H1 (cell line): ENCODE measurements around the gene KLHL30. TPM values are rescaled to one million over a fixed set of nuclear protein-coding genes. Genes with fewer than 3 reads are reported as not detected.

ENCODE experiments used
- CTCF ChIA-PET: fragments of 300-600 bp; sonication (Branson Sonifier 250); formaldehyde crosslinking; loops from one replicate; lab custom pipeline; 2021; ENCODE audit not compliant: partially characterized antibody; lab: Charles Lee
- POLR2A ChIA-PET: fragments of 300-600 bp; sonication (Branson Sonifier 250); formaldehyde crosslinking; loops from one replicate; lab custom pipeline; 2021; ENCODE audit warnings: inconsistent platforms; ENCODE audit not compliant: partially characterized antibody; lab: Charles Lee
- DNase-seq, 2 experiments: peaks; one replicate each; pipeline versions ENCODE4 v3.0.0 to v3.0.0-alpha.2; 2010 to 2022; ENCODE audit warnings: low spot score in 2 of 2, low read depth in 1 of 2, mixed read lengths in 1 of 2
- FAIRE-seq: peaks from 2 replicates; lab custom pipeline; 2011; peaks lifted over from hg19 to GRCh38; lab: Jason Lieb, UNC
- H2AFZ ChIP-seq: 2 replicates; pipeline ENCODE4 v1.8.1; 2012; ENCODE audit warnings: low read length, inconsistent platforms
- H2AK5ac ChIP-seq: 2 replicates; pipeline ENCODE4 v1.6.1; 2013; ENCODE audit warnings: low read depth, low read length
- H2BK120ac ChIP-seq: replicated peaks from 2 replicates; pipeline ENCODE3; 2013; ENCODE audit warnings: low read depth, low read length, inconsistent platforms
- H2BK12ac ChIP-seq: 2 replicates; pipeline ENCODE4 v1.6.1; 2013; ENCODE audit warnings: low read depth, low read length
- H2BK15ac ChIP-seq: 2 replicates; pipeline ENCODE4 v1.6.1; 2013; ENCODE audit warnings: low read length
- H2BK20ac ChIP-seq: 2 replicates; pipeline ENCODE4 v1.6.1; 2013; ENCODE audit warnings: low read length
- H2BK5ac ChIP-seq: 2 replicates; pipeline ENCODE4 v1.6.1; 2013; ENCODE audit warnings: low read depth, low read length
- H3K14ac ChIP-seq: 2 replicates; pipeline ENCODE4 v1.6.1; 2013; ENCODE audit warnings: inconsistent platforms; ENCODE audit not compliant: insufficient read length
- H3K18ac ChIP-seq: 2 replicates; pipeline ENCODE4 v1.6.1; 2013; ENCODE audit warnings: low read length; ENCODE audit errors: extremely low read depth
- H3K23ac ChIP-seq: 2 replicates; pipeline ENCODE4 v1.6.1; 2013; ENCODE audit warnings: inconsistent platforms; ENCODE audit not compliant: insufficient read length
- H3K23me2 ChIP-seq: 2 replicates; pipeline ENCODE4 v1.6.1; 2013; ENCODE audit warnings: low read depth, low read length
- H3K27ac ChIP-seq: 2 replicates; pipeline ENCODE4 v1.6.1; 2011; ENCODE audit warnings: low read depth, low read length, inconsistent platforms
- H3K27me3 ChIP-seq, 4 experiments: replicated peaks in 1 of 4; 1 replicate in 1 of 4; 2 replicates in 3 of 4; pipeline versions ENCODE4 v1.6.1 to v1.8.1; 2011 to 2013; ENCODE audit warnings: low read length in 3 of 4, mild to moderate bottlenecking in 3 of 4, inconsistent platforms in 2 of 4, mixed read lengths in 2 of 4, moderate library complexity in 1 of 4; ENCODE audit not compliant: control insufficient read depth in 3 of 4, insufficient read depth in 3 of 4; ENCODE audit errors: extremely low read depth in 1 of 4
- H3K36me3 ChIP-seq, 4 experiments: 2 replicates each; pipeline versions ENCODE4 v1.6.1 to v1.8.1; 2011 to 2013; ENCODE audit warnings: mild to moderate bottlenecking in 4 of 4, low read length in 3 of 4, moderate library complexity in 2 of 4, control low read depth in 1 of 4, inconsistent platforms in 1 of 4; ENCODE audit not compliant: insufficient read depth in 4 of 4, control insufficient read depth in 2 of 4
- H3K4ac ChIP-seq: replicated peaks from 2 replicates; pipeline ENCODE3; 2013; ENCODE audit warnings: low read length, low read depth, mixed read lengths, inconsistent platforms; ENCODE audit not compliant: insufficient read length
- H3K4me1 ChIP-seq, 4 experiments: replicated peaks in 1 of 4; 1 replicate in 1 of 4; 2 replicates in 3 of 4; pipeline versions ENCODE4 v1.6.1 to v1.8.1; 2011 to 2013; ENCODE audit warnings: low read length in 3 of 4, inconsistent platforms in 2 of 4, mixed read lengths in 1 of 4; ENCODE audit not compliant: insufficient read depth in 4 of 4, control insufficient read depth in 3 of 4
- H3K4me2 ChIP-seq, 2 experiments: 2 replicates each; pipeline versions ENCODE4 v1.6.1 to v1.8.1; 2011 to 2013; ENCODE audit warnings: low read depth in 2 of 2, low read length in 2 of 2, control low read depth in 1 of 2, inconsistent platforms in 1 of 2, mild to moderate bottlenecking in 1 of 2; ENCODE audit not compliant: insufficient read depth in 1 of 2
- H3K4me3 ChIP-seq, 4 experiments: fragments of 200-600, 300-600 bp in 1 of 4; sonication (generic), shearing (Covaris generic), sonication (Bioruptor Twin) in 1 of 4; 2 replicates each; pipeline versions ENCODE4 v1.5.1 to v1.8.1; 2011 to 2016; ENCODE audit warnings: low read length in 4 of 4, low read depth in 3 of 4, control low read depth in 2 of 4, inconsistent platforms in 2 of 4, mild to moderate bottlenecking in 2 of 4, mixed read lengths in 1 of 4, moderate library complexity in 1 of 4; ENCODE audit not compliant: insufficient read depth in 2 of 4; ENCODE audit errors: extremely low read depth in 1 of 4
- H3K56ac ChIP-seq: replicated peaks from 2 replicates; pipeline ENCODE3; 2013; ENCODE audit warnings: low read depth, mild to moderate bottlenecking, mixed read lengths, low read length, inconsistent platforms; ENCODE audit not compliant: insufficient read length
- H3K79me1 ChIP-seq: 2 replicates; pipeline ENCODE4 v1.6.1; 2013; ENCODE audit warnings: low read depth, low read length, control low read depth
- H3K79me2 ChIP-seq, 2 experiments: 2 replicates each; pipeline versions ENCODE4 v1.6.1 to v1.8.1; 2012 to 2013; ENCODE audit warnings: low read length in 2 of 2, mild to moderate bottlenecking in 2 of 2, inconsistent platforms in 1 of 2; ENCODE audit not compliant: insufficient read depth in 2 of 2, control insufficient read depth in 1 of 2
- H3K9ac ChIP-seq, 4 experiments: replicated peaks in 1 of 4; 1 replicate in 1 of 4; 2 replicates in 3 of 4; pipeline versions ENCODE4 v1.6.1 to v1.8.1; 2011 to 2013; ENCODE audit warnings: low read depth in 3 of 4, low read length in 3 of 4, control low read depth in 2 of 4, mild to moderate bottlenecking in 2 of 4, moderate library complexity in 2 of 4, inconsistent platforms in 1 of 4; ENCODE audit errors: extremely low read depth in 1 of 4
- H3K9me3 ChIP-seq, 2 experiments: 2 replicates each; pipeline versions ENCODE4 v1.6.1 to v1.8.1; 2012 to 2013; ENCODE audit warnings: mild to moderate bottlenecking in 2 of 2, moderate library complexity in 2 of 2, control low read depth in 1 of 2, inconsistent platforms in 1 of 2, low read depth in 1 of 2, low read length in 1 of 2, mixed read lengths in 1 of 2; ENCODE audit not compliant: insufficient read depth in 2 of 2
- H4K20me1 ChIP-seq, 2 experiments: replicated peaks in 1 of 2; 2 replicates each; pipeline versions ENCODE3 to v1.8.1; 2011 to 2013; ENCODE audit warnings: inconsistent platforms in 2 of 2, low read length in 2 of 2, mild to moderate bottlenecking in 1 of 2; ENCODE audit not compliant: insufficient read depth in 2 of 2, control insufficient read depth in 1 of 2
- H4K5ac ChIP-seq: 2 replicates; pipeline ENCODE4 v1.6.1; 2013; ENCODE audit warnings: low read length, low read depth, mixed read lengths, inconsistent platforms; ENCODE audit not compliant: insufficient read length
- H4K8ac ChIP-seq: 2 replicates; pipeline ENCODE4 v1.8.0; 2013; ENCODE audit warnings: mild to moderate bottlenecking, moderate library complexity, low read length, inconsistent platforms; ENCODE audit not compliant: insufficient read depth; ENCODE audit errors: extremely low read depth
- H4K91ac ChIP-seq: replicated peaks from 2 replicates; pipeline ENCODE3; 2013; ENCODE audit warnings: low read length, mixed read lengths, inconsistent platforms; ENCODE audit not compliant: insufficient read length
- GABPA ChIP-seq: IDR thresholded peaks from 2 replicates; pipeline ENCODE4 v1.6.1; 2011; ENCODE audit warnings: mild to moderate bottlenecking, low read length, moderate library complexity, borderline replicate concordance; ENCODE audit not compliant: insufficient read depth
- HDAC2 ChIP-seq, 2 experiments: fragments of 300-600 bp in 1 of 2; sonication (generic) in 1 of 2; IDR thresholded peaks; 2 replicates each; pipeline ENCODE4 v1.6.1; 2011 to 2012; ENCODE audit warnings: low read depth in 2 of 2, low read length in 2 of 2, mild to moderate bottlenecking in 2 of 2, moderate library complexity in 2 of 2, borderline replicate concordance in 1 of 2, inconsistent platforms in 1 of 2
- HDAC6 ChIP-seq: IDR thresholded peaks from one replicate; pipeline ENCODE4 v1.7.1; 2012; ENCODE audit warnings: low read depth, mild to moderate bottlenecking, inconsistent platforms, low read length, moderate library complexity
- JUND ChIP-seq: IDR thresholded peaks from 2 replicates; pipeline ENCODE4 v1.6.1; 2011; ENCODE audit warnings: mild to moderate bottlenecking, improper control_type of control experiment, low read length
- KDM4A ChIP-seq: IDR thresholded peaks from one replicate; pipeline ENCODE4 v1.7.1; 2012; ENCODE audit warnings: low read depth, mild to moderate bottlenecking, moderate library complexity, low read length, inconsistent platforms; ENCODE audit not compliant: severe bottlenecking
- SP4 ChIP-seq: IDR thresholded peaks from 2 replicates; pipeline ENCODE4 v1.6.1; 2012; ENCODE audit warnings: low read length, inconsistent platforms
- WGBS, 2 experiments: shearing (Covaris generic) in 1 of 2; methylation state at CpG; one replicate each; pipeline versions ENCODE4 v1.1.6 to v1.1.7; 2013 to 2015; ENCODE audit warnings: low lambda C conversion rate in 2 of 2, mixed read lengths in 2 of 2, inconsistent platforms in 1 of 2, low coverage in 1 of 2, missing lambda C conversion rate in 1 of 2; ENCODE audit not compliant: insufficient replicate concordance in 2 of 2, insufficient coverage in 1 of 2, insufficient read length in 1 of 2; ENCODE audit errors: extremely low coverage in 1 of 2, missing lambda C conversion rate in 1 of 2; 5-methylcytosine and 5-hydroxymethylcytosine counted together
- polyA plus RNA-seq, 7 experiments: library from polyadenylated mRNA; depleted of rRNA in 3 of 7; stranded (reverse) in 5 of 7; unstranded in 2 of 7; fragments of >200 nt in 5 of 7; fragments of 200-250 nt in 2 of 7; gene quantifications; 1 replicate in 5 of 7; 2 replicates in 1 of 7; 4 replicates in 1 of 7; pipeline versions ENCODE4 v1.2.1 to v1.2.3, GENCODE V29; 2011 to 2013; ENCODE audit warnings: missing spikeins in 2 of 7, mixed read lengths in 2 of 7
- total RNA-seq: library from RNA; stranded (reverse); fragmentation: NEBNext Ultra II Directional; extraction: Animal tissue kit (Norgen Biotek cat#: 25700); gene quantifications from 2 replicates; pipeline ENCODE4 v1.2.1, GENCODE V29; 2021
- TF ChIP-seq, protein P1 (sequence below), 3 experiments: IDR thresholded peaks; 1 replicate in 2 of 3; 2 replicates in 1 of 3; pipeline versions ENCODE4 v1.5.1 to v1.6.1; 2011; ENCODE audit warnings: low read length in 3 of 3, mild to moderate bottlenecking in 3 of 3, inconsistent platforms in 2 of 3, low read depth in 1 of 3, moderate library complexity in 1 of 3; ENCODE audit not compliant: insufficient read depth in 1 of 3; ENCODE audit errors: control extremely low read depth in 1 of 3

KLHL30 gene
- total and polyA plus RNA-seq, 2 of the 8 experiments (the other 6 are each of a cell fraction or from before 2014, with no cell fraction given), result not detected

DNA sequence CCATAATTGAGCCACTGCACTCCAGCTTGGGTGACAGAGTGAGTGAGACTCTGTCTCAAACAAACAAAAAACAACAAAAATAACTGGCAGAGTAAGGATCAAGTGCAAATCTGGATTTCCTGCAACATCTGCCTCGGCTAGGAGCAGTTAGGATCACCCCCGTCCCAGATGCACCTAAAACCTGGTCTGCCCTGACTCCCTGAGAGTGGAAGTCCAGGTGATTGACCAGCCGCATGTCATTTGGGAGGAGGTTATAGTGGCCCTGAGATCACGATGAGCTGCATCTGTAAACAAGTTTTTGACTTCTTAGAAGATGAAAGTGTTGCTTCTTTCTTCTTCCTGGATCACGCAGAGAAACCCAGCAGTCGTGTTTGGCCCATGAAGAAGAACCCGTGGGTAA, 43.3 kb upstream of the KLHL30 start:
- Histone ChIP-seq H3K4me1 (peaks cover 0 to 18% (median 12%) of the 10 kb centered on the region in 4 experiments; a peak in 6 of 7 replicates), H3K4me3 (no peak overlapping the region), H3K36me3 (peaks cover 0 to 23% (median 8%) of the 10 kb centered on the region in 4 experiments; a peak in 5 of 8 replicates), H3K9me3 (no peaks in the 10 kb centered on the region), H3K9ac (0 out of 7 replicates have a peak overlapping the region, but pooled peaks of 1 of the 4 experiments have one; percentile 8), H2BK12ac (no peak overlapping the region), H3K56ac (no peak overlapping the region), H3K23me2 (no peaks in the 10 kb centered on the region), H4K5ac (no peak overlapping the region), H4K8ac (no peak overlapping the region), H2AFZ (no peak overlapping the region), H2BK15ac (no peak overlapping the region), H2AK5ac (no peak overlapping the region), H4K20me1 (peaks cover 2 to 4% of the 10 kb centered on the region in 2 experiments)
- FAIRE-seq, result no peak
- POLR2A ChIA-PET, result interaction anchor here (1.3 to 2.0 kb wide), 3 partner anchors 18 to 36 kb away, joined by 3 to 7 read pairs (median 5); no protein-coding TSS in a partner anchor
- 93% methylated on average over 7 of the region's 7 CpGs; no CpG with 5 or more reads in 1 of the 2 experiments for WGBS, 2 experiments
- TF ChIP-seq GABPA (no peak), SP4 (no peak), HDAC6 (no peak), KDM4A (no peak), JUND (no peak), HDAC2 (IDR thresholded peaks at IDR 0.05; ENCODE audit: borderline replicate concordance in 1 of 2, low read depth in 2 of 2, low read length in 2 of 2) (no peak)
- TF ChIP-seq, protein P1, sequence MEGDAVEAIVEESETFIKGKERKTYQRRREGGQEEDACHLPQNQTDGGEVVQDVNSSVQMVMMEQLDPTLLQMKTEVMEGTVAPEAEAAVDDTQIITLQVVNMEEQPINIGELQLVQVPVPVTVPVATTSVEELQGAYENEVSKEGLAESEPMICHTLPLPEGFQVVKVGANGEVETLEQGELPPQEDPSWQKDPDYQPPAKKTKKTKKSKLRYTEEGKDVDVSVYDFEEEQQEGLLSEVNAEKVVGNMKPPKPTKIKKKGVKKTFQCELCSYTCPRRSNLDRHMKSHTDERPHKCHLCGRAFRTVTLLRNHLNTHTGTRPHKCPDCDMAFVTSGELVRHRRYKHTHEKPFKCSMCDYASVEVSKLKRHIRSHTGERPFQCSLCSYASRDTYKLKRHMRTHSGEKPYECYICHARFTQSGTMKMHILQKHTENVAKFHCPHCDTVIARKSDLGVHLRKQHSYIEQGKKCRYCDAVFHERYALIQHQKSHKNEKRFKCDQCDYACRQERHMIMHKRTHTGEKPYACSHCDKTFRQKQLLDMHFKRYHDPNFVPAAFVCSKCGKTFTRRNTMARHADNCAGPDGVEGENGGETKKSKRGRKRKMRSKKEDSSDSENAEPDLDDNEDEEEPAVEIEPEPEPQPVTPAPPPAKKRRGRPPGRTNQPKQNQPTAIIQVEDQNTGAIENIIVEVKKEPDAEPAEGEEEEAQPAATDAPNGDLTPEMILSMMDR (IDR thresholded peaks at IDR 0.05; ENCODE audit: control extremely low read depth in 1 of 3, insufficient read depth in 1 of 3, low read depth in 1 of 3, low read length in 3 of 3), result no peak
- TF ChIP-seq, all 59 proteins: peak for 0
- Histone ChIP-seq H3K27me3 (no peaks in the 10 kb centered on the region), H2BK120ac (no peak overlapping the region), H2BK5ac (no peak overlapping the region), H3K79me1 (0 out of 2 replicates have a peak, but pooled peaks cover 2% of the 10 kb centered on the region), H3K23ac (no peak overlapping the region), H2BK20ac (no peak overlapping the region), H3K4me2 (no peak overlapping the region), H3K18ac (no peak overlapping the region), H3K27ac (no peak overlapping the region; the same call in 1 of the 2 replicates), H3K79me2 (no peaks in the 10 kb centered on the region), H3K4ac (no peak overlapping the region), H3K14ac (no peak overlapping the region), H4K91ac (no peak overlapping the region)
- DNase-seq, result no peak
- CTCF ChIA-PET, result interaction anchor here (1.3 kb wide), 1 partner anchor 44 kb away, joined by 4 read pairs; the partner anchor contains the start of gene KLHL30
